MM.1S (cell line): Measurements from ENCODE around the gene MTCL1.

ENCODE experiments used
- CTCF ChIP-seq: fragments of 300-600 bp; sonication (generic); IDR thresholded peaks from 2 replicates; pipeline ENCODE4 v1.5.1; 2016; ENCODE audit warnings: antibody characterized with exemption, low read length, mixed read lengths
- EZH2 ChIP-seq: fragments of 300-600 bp; sonication (generic); optimal IDR thresholded peaks from 2 replicates; pipeline ENCODE3; 2017; ENCODE audit warnings: low read depth, mild to moderate bottlenecking, antibody characterized with exemption, low read length, mixed read lengths

DNA sequence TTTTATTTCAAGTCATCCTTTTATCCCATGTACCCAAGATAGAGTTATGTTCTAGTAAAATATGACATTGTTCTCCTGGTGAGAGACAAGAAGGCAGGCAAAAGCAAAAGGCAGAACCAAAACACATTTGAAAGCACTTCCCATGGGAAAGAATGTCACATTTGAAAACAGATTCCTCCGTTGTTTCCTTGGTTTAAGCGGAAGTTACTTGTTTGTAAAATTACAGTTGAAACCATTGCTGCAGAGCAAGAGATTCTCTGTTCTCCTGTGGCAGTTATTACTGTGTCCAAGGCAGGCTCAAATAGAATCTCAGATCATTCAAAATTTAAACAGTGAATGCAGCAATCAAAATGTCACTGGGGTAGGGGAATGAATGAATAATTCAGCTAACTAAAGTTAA lies 149.6 kb downstream of the MTCL1 start:
- TF ChIP-seq EZH2, result no peak
- no peak for TF ChIP-seq CTCF
